HG02852 (cell line): ENCODE results near the gene SRBD1.
A peak's percentile ranks its signal among the peaks of the same experiment; 100 is the strongest.

Source experiments
- ATAC-seq: cut with Tn5 transposase; IDR thresholded peaks from one replicate; pipeline ENCODE4 v1.9.1; 2021; ENCODE audit warnings: mild to moderate bottlenecking, moderate library complexity; ENCODE audit not compliant: unreplicated experiment

The SRBD1 gene, protein sequence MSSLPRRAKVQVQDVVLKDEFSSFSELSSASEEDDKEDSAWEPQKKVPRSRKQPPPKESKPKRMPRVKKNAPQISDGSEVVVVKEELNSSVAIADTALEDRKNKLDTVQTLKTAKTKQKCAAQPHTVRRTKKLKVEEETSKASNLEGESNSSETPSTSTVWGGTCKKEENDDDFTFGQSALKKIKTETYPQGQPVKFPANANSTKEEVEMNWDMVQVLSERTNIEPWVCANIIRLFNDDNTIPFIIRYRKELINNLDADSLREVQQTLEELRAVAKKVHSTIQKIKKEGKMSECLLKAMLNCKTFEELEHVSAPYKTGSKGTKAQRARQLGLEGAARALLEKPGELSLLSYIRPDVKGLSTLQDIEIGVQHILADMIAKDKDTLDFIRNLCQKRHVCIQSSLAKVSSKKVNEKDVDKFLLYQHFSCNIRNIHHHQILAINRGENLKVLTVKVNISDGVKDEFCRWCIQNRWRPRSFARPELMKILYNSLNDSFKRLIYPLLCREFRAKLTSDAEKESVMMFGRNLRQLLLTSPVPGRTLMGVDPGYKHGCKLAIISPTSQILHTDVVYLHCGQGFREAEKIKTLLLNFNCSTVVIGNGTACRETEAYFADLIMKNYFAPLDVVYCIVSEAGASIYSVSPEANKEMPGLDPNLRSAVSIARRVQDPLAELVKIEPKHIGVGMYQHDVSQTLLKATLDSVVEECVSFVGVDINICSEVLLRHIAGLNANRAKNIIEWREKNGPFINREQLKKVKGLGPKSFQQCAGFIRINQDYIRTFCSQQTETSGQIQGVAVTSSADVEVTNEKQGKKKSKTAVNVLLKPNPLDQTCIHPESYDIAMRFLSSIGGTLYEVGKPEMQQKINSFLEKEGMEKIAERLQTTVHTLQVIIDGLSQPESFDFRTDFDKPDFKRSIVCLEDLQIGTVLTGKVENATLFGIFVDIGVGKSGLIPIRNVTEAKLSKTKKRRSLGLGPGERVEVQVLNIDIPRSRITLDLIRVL

DNA sequence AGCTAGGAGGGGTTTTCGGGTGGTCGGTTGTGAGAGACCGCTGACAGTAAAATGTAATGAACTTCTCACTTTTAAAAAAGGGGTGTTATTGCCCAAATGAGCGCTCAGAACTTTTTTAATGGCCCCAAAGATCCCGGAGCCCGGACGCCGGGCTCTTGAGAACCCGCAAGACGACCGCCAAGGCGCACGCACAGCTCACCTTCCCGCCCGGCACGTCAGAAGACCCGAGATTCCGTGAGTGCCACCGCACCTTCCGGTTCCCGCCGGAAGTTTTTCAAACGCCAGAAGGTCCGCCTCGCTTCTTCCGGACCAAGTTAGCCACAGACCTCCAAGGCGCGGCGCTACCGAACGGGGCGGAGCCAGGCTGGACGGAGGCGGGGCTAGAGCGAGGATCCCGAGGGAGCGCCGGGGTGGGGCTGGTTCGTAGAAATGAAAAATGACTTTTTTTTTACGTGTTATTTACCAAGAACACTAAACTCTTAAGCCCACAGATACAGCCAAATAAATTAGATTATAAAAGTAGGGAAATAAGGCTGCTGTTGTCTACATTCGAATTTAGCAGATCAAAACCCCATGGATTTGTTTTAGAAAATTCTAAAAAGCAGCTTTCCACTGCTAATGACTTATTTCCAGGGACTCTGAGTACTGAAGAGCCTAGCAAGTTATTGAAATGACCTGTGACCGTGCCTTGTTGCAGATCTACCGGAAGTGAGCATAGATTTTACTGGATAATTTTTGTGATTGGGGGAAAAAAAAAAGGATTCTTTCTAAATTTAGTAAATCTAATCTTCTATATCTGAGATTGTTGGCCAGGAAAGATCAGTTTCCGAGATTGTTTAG is at the start of gene SRBD1:
Gene SRBD1 (minus strand): TSS at position 248 of the 840 bp plus-strand sequence. CDS start 5,826 bp downstream, outside the sequence.
- ATAC-seq, result peak; percentile 92

GRCh38 chr2:45654250-45654649 is 43.2 kb upstream of the SRBD1 start:
- no peak for ATAC-seq

DNA sequence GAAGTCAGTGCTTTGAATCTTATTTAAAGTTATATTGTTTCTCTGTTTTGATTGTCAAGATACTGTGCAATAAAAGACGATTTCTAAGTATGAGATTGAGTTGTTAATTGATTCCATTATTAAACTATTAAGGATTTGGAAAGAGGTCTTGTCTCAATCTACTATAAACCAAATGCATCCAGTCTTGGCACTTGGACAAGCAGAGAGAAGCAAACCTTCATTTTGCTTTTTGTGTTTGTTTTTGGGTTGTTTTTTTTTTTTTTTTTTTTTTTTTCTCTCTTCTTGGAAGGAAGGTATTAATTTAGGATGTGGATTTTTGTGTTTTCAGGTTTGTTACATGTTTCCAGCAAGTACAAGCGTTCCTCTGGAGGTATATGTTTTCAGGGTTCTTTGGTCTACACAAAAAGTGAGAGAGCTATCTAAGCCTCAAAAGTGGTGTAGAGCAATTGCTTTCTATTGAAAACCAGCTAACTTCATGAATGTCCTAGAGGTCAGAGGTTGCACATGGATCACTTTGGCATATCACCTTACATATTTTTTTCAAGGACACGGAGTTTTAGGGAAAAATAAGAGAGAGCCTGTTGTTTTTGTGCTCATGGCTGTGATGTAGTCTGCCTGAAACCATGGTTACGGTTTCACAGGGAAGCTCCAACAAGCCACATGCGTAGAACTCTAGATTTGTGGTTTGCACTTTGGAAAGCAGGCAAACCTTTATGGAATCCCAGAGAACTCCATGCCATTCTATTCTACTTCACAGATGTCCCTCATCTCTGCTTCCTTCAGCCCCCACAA is 42.3 kb upstream of the SRBD1 start:
- no peak for ATAC-seq

- no peak for ATAC-seq
Measured at GRCh38 chr2:45652090-45653031, 41.3 kb upstream of the SRBD1 start.

DNA sequence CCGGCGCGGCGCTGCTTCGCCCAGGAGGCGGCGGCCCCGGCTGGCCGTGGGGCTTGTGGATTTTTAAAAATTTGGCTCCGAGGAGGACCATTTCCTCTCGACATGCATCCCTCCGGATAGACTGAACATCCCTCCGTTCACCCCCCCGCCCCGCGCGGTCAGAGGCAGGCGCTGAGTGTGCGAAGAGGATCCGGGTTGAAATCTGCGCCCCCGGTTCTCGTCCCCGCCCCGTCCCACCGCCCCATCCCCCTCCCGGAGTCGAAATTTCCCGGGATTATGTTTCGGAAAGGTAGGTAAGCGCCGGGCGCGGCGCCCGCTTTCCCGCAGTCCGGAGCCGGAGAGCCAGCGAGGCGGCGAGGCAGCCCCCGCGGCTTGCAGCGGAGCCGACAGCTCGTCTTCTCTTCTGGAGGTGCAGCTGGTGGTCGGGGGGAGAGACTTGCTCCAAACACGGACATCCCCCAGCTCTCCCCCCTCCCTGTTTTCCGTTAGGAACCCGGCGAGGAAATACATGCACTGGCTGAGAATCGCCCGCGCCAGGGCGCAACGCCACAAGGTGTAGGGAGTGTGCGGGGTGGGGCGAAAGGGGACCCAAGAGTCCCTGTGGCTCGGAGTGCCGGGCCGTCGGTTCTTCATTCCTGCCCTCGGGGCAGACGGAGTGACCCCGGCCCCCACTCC is 40.5 kb upstream of the SRBD1 start, which contains the start of gene PRKCE:
Gene PRKCE (plus strand): TSS at position 261 of the 675 bp plus-strand sequence.
- peak; percentile 26 for ATAC-seq

GRCh38 chr2:45650851-45651414 is 39.9 kb upstream of the SRBD1 start:
- ATAC-seq, result peak; percentile 69

DNA sequence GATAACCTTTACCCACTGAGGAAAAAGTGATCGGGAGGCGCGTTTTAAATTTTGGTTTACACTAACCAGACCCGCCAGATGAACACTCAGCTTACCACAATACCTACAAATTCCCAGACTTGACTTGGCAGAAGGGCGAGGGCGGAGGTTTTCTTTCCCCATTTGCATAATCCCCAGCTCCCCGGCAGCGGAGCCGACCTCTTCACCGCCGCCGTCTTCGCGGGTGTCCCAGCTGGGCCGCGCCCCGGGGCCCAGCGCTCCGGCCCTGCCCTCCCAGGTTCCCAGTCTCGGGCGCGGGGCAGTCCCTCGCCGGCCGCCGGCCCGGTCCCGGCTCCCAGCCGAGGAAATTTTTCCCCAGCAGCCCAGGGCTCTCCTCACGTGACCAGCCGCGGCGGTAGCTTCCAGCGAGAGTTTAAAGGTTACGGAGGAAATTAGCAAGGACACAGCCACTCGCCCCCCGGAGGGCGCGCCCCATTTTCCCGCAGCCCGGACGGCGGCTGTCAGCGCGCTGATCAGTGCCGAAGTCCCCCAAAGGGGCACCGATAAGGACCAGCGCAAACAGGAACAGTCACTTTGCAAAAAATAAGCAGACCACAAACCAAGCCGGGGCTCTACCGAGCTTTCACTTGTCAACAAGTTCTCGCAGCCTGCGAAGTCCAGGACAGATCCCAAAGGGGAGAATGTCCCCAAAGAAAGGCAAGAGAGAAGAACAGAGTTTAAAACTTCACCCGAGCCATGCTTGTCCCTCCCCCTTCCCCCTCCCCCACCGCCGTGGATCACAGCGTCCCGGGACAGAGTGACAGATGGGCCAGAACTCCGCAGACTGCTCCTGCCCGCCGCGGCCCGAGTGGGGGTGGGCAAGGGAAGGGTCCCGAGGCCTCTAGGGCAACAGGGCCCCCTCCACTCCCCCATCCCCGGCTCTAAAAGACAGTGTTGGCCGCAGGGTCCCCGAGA is 39.1 kb upstream of the SRBD1 start:
- ATAC-seq, result peak; percentile 32

- ATAC-seq, result no peak
Measured at GRCh38 chr2:45649462-45649857, 38.4 kb upstream of the SRBD1 start.

DNA sequence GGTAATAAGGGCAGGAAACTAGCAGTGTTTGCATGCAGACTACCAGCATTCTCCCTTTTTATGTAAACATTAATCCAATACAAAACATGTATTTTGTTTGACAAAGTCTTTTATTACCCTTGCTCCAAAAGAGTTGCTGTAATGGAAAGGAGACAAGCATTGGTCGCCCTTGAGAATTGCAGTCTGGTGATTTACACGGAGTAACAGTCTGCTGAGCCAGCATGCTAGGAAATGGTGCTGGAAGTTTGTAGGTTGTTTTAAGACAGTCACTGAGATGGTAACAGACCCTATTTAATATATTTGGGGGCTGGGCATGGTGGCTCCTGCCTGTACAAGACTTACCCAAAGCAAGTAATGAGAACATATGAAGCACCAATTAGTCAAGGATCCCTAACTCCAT is 37.6 kb upstream of the SRBD1 start:
- no peak for ATAC-seq

GRCh38 chr2:45647986-45648520 is 37.0 kb upstream of the SRBD1 start:
- no peak for ATAC-seq

GRCh38 chr2:45647356-45647755 is 36.3 kb upstream of the SRBD1 start:
- no peak for ATAC-seq

DNA sequence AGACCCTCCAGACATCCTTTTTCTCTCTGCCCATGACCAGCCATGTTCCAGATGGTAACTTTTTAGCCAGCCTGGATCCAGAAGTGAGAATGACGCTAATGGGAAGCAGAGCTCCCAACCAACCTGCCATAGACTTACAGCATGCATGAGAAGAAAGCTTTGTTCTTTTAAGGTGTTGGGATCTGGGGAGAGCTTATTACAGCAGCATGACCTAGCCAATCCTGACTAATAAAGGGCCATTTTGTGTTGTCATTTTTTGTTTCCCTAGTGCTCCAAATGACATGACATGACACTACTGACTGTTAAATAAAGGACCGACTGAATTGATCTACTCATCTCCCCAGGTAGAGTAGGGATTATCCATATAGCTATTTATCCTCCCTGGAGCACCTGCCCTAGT is 35.2 kb upstream of the SRBD1 start:
- no peak for ATAC-seq

DNA sequence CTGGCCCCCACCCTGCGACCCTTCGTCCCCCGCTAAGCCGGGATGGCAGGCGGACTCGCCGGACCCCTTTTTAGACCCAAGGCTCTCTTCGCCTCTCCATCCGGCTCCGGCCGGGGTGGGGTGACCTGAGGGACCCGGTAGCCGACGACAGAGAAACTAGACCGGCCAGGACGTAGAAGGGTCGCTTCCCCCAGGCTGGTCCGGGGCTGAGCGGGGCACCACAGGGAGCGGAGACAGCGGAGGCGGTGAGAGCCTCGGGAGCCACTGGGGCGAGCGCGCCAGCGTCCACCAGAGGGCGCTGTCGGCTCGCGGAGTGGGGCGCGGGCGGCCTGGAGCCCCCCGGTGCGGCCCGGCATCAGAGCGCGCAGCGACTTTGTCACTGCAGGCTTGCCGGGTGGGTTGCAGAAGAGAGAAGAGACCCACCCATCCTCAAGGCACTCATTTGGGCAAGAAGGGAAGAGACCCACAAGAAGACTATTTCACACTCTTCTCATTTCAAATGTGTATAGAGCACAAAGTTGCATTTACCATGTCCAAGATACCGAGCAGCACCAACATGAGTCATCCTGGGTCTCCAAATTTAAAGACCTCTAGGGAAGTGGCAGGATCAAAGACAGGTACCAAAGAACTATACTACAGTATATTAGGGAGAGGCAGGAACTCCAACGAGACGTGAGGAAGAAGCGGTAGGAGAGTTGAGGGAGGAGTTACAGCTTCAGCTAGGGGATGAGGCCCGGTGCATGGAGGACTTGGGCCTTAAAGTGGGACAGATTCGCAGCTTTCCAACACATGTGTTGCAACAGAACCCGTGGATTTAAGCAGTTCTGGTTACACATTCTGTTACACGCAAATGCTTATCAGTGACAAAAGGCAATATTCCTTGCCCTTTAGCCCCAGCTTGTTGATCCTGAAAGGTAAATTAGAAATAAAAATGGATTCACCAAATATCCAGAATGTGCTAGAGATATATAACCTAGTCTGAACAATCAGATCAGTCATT is 32.8 kb upstream of the SRBD1 start:
- peak; percentile 89 for ATAC-seq

DNA sequence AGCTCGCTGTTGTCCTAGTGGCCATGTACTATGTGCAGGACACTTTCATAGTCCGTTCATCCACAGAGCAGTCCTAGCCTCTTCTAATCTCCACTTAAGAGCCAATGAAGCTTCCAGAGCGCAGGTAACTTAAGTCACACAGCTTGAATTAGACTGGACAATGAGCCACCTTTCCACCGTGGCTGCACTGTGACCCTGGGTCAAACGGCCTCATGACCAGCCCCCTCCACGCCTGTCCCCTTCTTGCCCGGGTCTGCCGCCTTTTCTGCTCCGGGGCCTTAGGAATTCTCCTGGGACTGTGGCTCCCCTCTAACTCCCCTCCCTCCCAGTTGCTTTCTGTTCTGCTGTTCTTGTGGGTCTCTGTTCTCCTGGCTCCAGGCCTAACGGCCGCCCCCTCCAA is 32.0 kb upstream of the SRBD1 start:
- peak; percentile 13 for ATAC-seq

DNA sequence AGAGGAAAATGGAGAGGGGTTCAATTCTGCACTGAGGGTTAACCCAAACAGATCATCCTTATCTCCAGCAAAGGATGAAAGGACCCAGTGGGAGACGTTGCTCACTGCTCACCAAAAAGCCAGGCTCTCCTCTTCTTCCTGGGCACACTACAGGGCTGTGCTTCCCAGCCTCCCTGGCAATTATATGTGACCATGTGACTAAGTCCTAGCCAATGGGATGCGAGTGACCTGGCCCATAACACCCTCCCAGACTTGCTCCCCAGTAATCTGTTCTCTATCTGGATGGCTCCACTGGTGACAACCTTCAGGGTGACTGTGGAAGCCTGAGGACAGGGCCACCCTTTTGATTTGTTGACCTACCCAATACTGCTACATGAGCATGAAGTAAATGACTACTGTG is 29.5 kb upstream of the SRBD1 start:
- ATAC-seq, result no peak
